ENCODE results near the gene RXFP2.

Gene RXFP2

GRCh38 chr13:31835932-31836331 is 96.6 kb downstream of the RXFP2 start:
- DNase-seq (ENCODE audit: low read depth) = peak; percentile 48
- H3K4me3 ChIP-seq (ENCODE audit: low read length) = no peak overlapping the region
- no peak for TF ChIP-seq CTCF (conservative IDR thresholded peaks at IDR 0.05; ENCODE audit: low read length)

- TF ChIP-seq CTCF (conservative IDR thresholded peaks at IDR 0.05; ENCODE audit: low read length) = no peak
- no peak overlapping the region for H3K4me3 ChIP-seq (ENCODE audit: low read length)
- DNase-seq (ENCODE audit: low read depth) = no peak
Observed at GRCh38 chr13:31843044-31843443, 103.7 kb downstream of the RXFP2 start.

GRCh38 chr13:31846182-31846938 is 107.0 kb downstream of the RXFP2 start:
- TF ChIP-seq CTCF (conservative IDR thresholded peaks at IDR 0.05; ENCODE audit: low read length) = no peak
- peak; percentile 83 for DNase-seq (ENCODE audit: low read depth)
- peak overlapping the region; percentile 69 for H3K4me3 ChIP-seq (ENCODE audit: low read length)

DNA sequence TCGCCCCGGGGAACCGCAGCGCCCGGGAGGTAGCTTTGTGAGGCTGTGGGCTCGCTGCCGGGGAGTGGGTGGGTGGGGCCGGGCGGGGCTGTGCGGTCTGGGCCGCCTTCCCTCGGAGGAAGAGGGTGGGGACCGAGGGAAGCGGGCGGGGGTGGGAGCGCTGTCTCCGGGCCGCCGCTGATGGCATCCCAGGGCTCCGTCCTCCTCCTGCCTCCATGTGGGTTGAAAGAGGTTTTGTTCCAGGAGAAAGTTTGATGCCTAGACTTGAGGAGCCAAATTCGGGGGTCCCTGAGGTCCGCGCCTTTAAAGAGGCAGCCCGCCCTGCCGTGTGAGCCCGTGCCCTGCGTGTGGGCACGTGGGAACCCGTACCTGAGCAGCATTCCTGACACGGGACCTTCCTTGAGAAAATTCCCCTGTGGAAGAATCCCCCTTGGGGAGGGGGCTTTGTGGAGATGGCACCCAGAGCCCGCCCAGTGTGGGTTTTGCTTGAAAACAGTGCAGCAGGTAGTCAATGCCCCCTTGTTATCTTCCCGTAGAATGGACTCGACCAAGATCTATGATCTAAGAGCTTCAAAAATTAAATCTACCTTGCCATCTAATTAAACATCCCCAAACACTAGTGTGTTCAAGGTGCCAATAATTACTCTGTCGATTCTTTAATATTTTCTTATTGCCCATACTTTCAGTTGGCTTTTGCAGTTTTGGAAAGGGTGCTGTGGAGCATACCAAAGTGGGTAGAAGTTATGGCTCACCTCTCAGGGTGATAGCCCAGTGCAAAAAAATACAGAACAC is 107.8 kb downstream of the RXFP2 start:
- TF ChIP-seq CTCF (conservative IDR thresholded peaks at IDR 0.05; ENCODE audit: low read length) = no peak
- no peak for DNase-seq (ENCODE audit: low read depth)
- peak overlapping the region; percentile 67 for H3K4me3 ChIP-seq (ENCODE audit: low read length)

- DNase-seq (ENCODE audit: low read depth) = no peak
- TF ChIP-seq CTCF (conservative IDR thresholded peaks at IDR 0.05; ENCODE audit: low read length) = no peak
- no peak overlapping the region for H3K4me3 ChIP-seq (ENCODE audit: low read length)
Observed at GRCh38 chr13:31848621-31849020, 109.3 kb downstream of the RXFP2 start.

DNA sequence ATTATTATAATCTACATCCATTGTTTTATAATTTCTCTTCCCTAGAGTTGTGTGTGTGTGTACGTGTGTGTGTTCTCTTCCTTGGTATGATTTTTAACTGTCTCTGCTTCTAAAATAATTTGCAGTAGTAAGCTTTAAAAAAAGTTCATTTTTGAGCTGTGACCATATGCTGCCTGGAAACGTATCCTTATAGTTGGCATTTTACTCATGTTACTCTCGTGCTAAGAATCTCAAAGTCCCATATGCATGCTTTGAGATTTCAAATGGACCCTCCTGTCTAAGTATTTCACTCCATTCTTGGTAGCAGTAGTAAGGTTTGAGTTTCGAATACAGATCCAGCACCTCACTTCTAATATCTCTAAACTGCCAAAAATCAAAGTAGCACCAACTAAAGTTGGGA is 109.9 kb downstream of the RXFP2 start:
- no peak overlapping the region for H3K4me3 ChIP-seq (ENCODE audit: low read length)
- TF ChIP-seq CTCF (conservative IDR thresholded peaks at IDR 0.05; ENCODE audit: low read length) = no peak
- DNase-seq (ENCODE audit: low read depth) = no peak

Data from AG10803 (cell line).